Measurements from ENCODE around the gene LEFTY2.

GRCh38 chr1:225972344-225973152, 31.5 kb upstream of the LEFTY2 start:
- TF ChIP-seq CTCF (conservative IDR thresholded peaks at IDR 0.05) = no peak
- no peak for TF ChIP-seq ZFX (IDR thresholded peaks at IDR 0.05)

All from C4-2B (cell line).